Sigmoid colon (tissue), 7 donors: ENCODE measurements around the gene PPP1R3G. TPM values are rescaled to one million over a fixed set of nuclear protein-coding genes. Genes with fewer than 3 reads are reported as not detected.

Experiments
- DNase-seq: peaks from one replicate; pipeline ENCODE4 v3.0.0-alpha.2; 2019
- H3K27ac ChIP-seq, 4 donors: fragments of 200-600 bp; sonication (generic); one replicate each; pipeline ENCODE4 v1.5.1; 2016 to 2019; ENCODE audit warnings: mild to moderate bottlenecking in 1 of 4
- H3K27me3 ChIP-seq, 3 donors: fragments of 200-600 bp; sonication (generic); one replicate each; pipeline ENCODE4 v1.5.1; 2019; ENCODE audit warnings: mild to moderate bottlenecking in 1 of 3
- H3K36me3 ChIP-seq, 4 donors: fragments of 200-600 bp; sonication (generic); one replicate each; pipeline ENCODE4 v1.5.1; 2016 to 2019
- H3K4me1 ChIP-seq, 4 donors: fragments of 200-600 bp; sonication (generic); one replicate each; pipeline ENCODE4 v1.5.1; 2017 to 2019
- H3K4me3 ChIP-seq, 4 donors: fragments of 200-600 bp; sonication (generic); one replicate each; pipeline ENCODE4 v1.5.1; 2017 to 2019; ENCODE audit warnings: mild to moderate bottlenecking in 2 of 4, moderate library complexity in 1 of 4
- H3K9me3 ChIP-seq, 4 donors: fragments of 200-600 bp in 3 of 4; sonication (generic) in 3 of 4; one replicate each; pipeline versions ENCODE4 v1.5.1 to v1.6.1; 2013 to 2019
- CTCF ChIP-seq, 4 experiments: fragments of 450-650 bp in 3 of 4; fragments of 200-600 bp in 1 of 4; IDR thresholded peaks; one replicate each; pipeline ENCODE4 v1.5.1; 2016 to 2019; ENCODE audit warnings: antibody characterized with exemption in 4 of 4, mild to moderate bottlenecking in 3 of 4, moderate library complexity in 2 of 4
- EP300 ChIP-seq, 4 donors: sonication (generic); formaldehyde crosslinking; IDR thresholded peaks; one replicate each; pipeline ENCODE4 v1.6.1; 2017; ENCODE audit warnings: antibody characterized with exemption in 4 of 4
- POLR2A ChIP-seq, 2 donors: fragments of 450-650 bp; IDR thresholded peaks; one replicate each; pipeline ENCODE4 v1.6.1; 2016; ENCODE audit warnings: antibody characterized with exemption in 2 of 2, mild to moderate bottlenecking in 2 of 2, moderate library complexity in 2 of 2
- POLR2AphosphoS5 ChIP-seq, 4 donors: sonication (generic); formaldehyde crosslinking; IDR thresholded peaks; one replicate each; pipeline ENCODE4 v1.6.1; 2017; ENCODE audit warnings: antibody characterized with exemption in 4 of 4
- WGBS, 2 donors: extraction: QIAGEN DNeasy Blood & Tissue Kit; methylation state at CpG; one replicate each; pipeline ENCODE4 v1.1.7; 2013; 5-methylcytosine and 5-hydroxymethylcytosine counted together
- intact Hi-C: fragments of 100-400 bp; cut with DNase I; formaldehyde crosslinking; loops from one replicate; pipeline ENCODE4 v1.15.1; 2023
- polyA plus RNA-seq, 3 donors: library from polyadenylated mRNA; stranded (reverse); fragments of 200-250 nt; gene quantifications; one replicate each; pipeline ENCODE4 v1.2.3, GENCODE V29; 2013
- total RNA-seq, 4 donors: library from RNA; depleted of rRNA; stranded (reverse); fragments of >200 nt; gene quantifications; one replicate each; pipeline ENCODE4 v1.1.0, GENCODE V29; 2016
- donor health status: healthy with polysubstance abuse.
- donor health status: Bipolar disorder and iron deficiency.
- donor health status: healthy.

PPP1R3G gene
- total and polyA plus RNA-seq, 7 donors: under 0.01 to 3.0 (median 1.8) TPM

GRCh38 chr6:5121479-5121878 is 36.3 kb downstream of the PPP1R3G start:
- H3K4me1 ChIP-seq: no peaks in the 10 kb centered on the region
- WGBS, 2 donors: 83 to 91% methylated on average over 6 of the region's 6 CpGs
- H3K27me3 ChIP-seq: no peaks in the 10 kb centered on the region
- TF ChIP-seq POLR2AphosphoS5 (IDR thresholded peaks at IDR 0.05) (no peak), CTCF (IDR thresholded peaks at IDR 0.05) (no peak), EP300 (IDR thresholded peaks at IDR 0.05) (no peak), POLR2A (IDR thresholded peaks at IDR 0.05) (no peak)
- H3K36me3 ChIP-seq: no peaks in the 10 kb centered on the region
- DNase-seq: no peak
- H3K4me3 ChIP-seq: no peak overlapping the region
- no peaks in the 10 kb centered on the region for H3K9me3 ChIP-seq
- intact Hi-C loops: no loop called here
- no peak overlapping the region for H3K27ac ChIP-seq

- Histone ChIP-seq H3K27me3 (no peaks in the 10 kb centered on the region), H3K27ac (no peak overlapping the region), H3K36me3 (no peaks in the 10 kb centered on the region), H3K4me1 (no peaks in the 10 kb centered on the region), H3K9me3 (no peaks in the 10 kb centered on the region), H3K4me3 (no peak overlapping the region)
- DNase-seq: no peak
- 92% methylated on average over 7 of the region's 7 CpGs for WGBS, 2 donors
- intact Hi-C loops: no loop called here
- TF ChIP-seq CTCF (IDR thresholded peaks at IDR 0.05): no peak
- TF ChIP-seq EP300 (IDR thresholded peaks at IDR 0.05): no peak
- TF ChIP-seq POLR2AphosphoS5 (IDR thresholded peaks at IDR 0.05): no peak
- TF ChIP-seq POLR2A (IDR thresholded peaks at IDR 0.05): no peak
Measured at GRCh38 chr6:5121956-5122355, 36.8 kb downstream of the PPP1R3G start.

- Histone ChIP-seq H3K4me3 (no peak overlapping the region), H3K36me3 (no peaks in the 10 kb centered on the region), H3K4me1 (no peaks in the 10 kb centered on the region), H3K27me3 (no peaks in the 10 kb centered on the region), H3K9me3 (no peaks in the 10 kb centered on the region), H3K27ac (no peak overlapping the region)
- TF ChIP-seq POLR2AphosphoS5 (IDR thresholded peaks at IDR 0.05): no peak
- intact Hi-C loops: no loop called here
- no peak for DNase-seq
- WGBS, 2 donors: 90 to 91% methylated on average over 18 of the region's 18 CpGs
Measured at GRCh38 chr6:5122504-5123112, 37.5 kb downstream of the PPP1R3G start.

GRCh38 chr6:5123296-5124143 is 38.4 kb downstream of the PPP1R3G start:
- TF ChIP-seq CTCF (IDR thresholded peaks at IDR 0.05) (no peak), EP300 (IDR thresholded peaks at IDR 0.05) (no peak), POLR2A (IDR thresholded peaks at IDR 0.05) (no peak), POLR2AphosphoS5 (IDR thresholded peaks at IDR 0.05) (no peak)
- H3K27ac ChIP-seq: no peak overlapping the region
- H3K4me1 ChIP-seq: no peaks in the 10 kb centered on the region
- intact Hi-C loops: no loop called here
- no peaks in the 10 kb centered on the region for H3K9me3 ChIP-seq
- DNase-seq: no peak
- 90 to 94% methylated on average over 20 of the region's 20 CpGs for WGBS, 2 donors
- H3K27me3 ChIP-seq: no peaks in the 10 kb centered on the region
- H3K4me3 ChIP-seq: no peak overlapping the region
- no peaks in the 10 kb centered on the region for H3K36me3 ChIP-seq

- Histone ChIP-seq H3K9me3 (no peaks in the 10 kb centered on the region), H3K27ac (no peak overlapping the region), H3K36me3 (no peaks in the 10 kb centered on the region), H3K4me3 (no peak overlapping the region), H3K27me3 (no peaks in the 10 kb centered on the region), H3K4me1 (no peaks in the 10 kb centered on the region)
- WGBS, 2 donors: 95 to 96% methylated on average over 8 of the region's 8 CpGs
- intact Hi-C loops: no loop called here
- TF ChIP-seq POLR2AphosphoS5 (IDR thresholded peaks at IDR 0.05) (no peak), EP300 (IDR thresholded peaks at IDR 0.05) (no peak), POLR2A (IDR thresholded peaks at IDR 0.05) (no peak), CTCF (IDR thresholded peaks at IDR 0.05) (no peak)
- no peak for DNase-seq
Measured at GRCh38 chr6:5124526-5124925, 39.4 kb downstream of the PPP1R3G start.
